GM20431 (cell line): ENCODE measurements around the gene ACTRT2.

Experiments
- in situ Hi-C: fragments of 300-500 bp; cut with MseI, MboI; formaldehyde crosslinking; loops from one replicate; pipeline ENCODE4 v1.15.0; 2020; ENCODE audit warnings: low sequenced_read_pairs; ENCODE audit not compliant: unreplicated experiment

Gene ACTRT2

GRCh38 chr1:3049905-3050304, 28.6 kb downstream of the ACTRT2 start:
- in situ Hi-C loops: no loop called here

- in situ Hi-C loops: no loop called here
Observed at GRCh38 chr1:3050603-3051002, 29.3 kb downstream of the ACTRT2 start.

- in situ Hi-C loops: no loop called here
Observed at GRCh38 chr1:3051270-3052268, 30.3 kb downstream of the ACTRT2 start.

- in situ Hi-C loops: no loop called here
Observed at GRCh38 chr1:3052501-3052900, 31.2 kb downstream of the ACTRT2 start.

GRCh38 chr1:3053366-3053980, 32.2 kb downstream of the ACTRT2 start:
- in situ Hi-C loops: no loop called here

- in situ Hi-C loops: no loop called here
Observed at GRCh38 chr1:3053986-3054385, 32.7 kb downstream of the ACTRT2 start.

- in situ Hi-C loops: no loop called here
Observed at GRCh38 chr1:3054474-3054873, 33.2 kb downstream of the ACTRT2 start.

- in situ Hi-C loops: no loop called here
Observed at GRCh38 chr1:3055051-3055450, 33.8 kb downstream of the ACTRT2 start.

- in situ Hi-C loops: no loop called here
Observed at GRCh38 chr1:3056641-3057040, 35.4 kb downstream of the ACTRT2 start.

GRCh38 chr1:3058263-3059030, 37.2 kb downstream of the ACTRT2 start:
- in situ Hi-C loops: no loop called here

- in situ Hi-C loops: no loop called here
Observed at GRCh38 chr1:3060127-3060526, 38.9 kb downstream of the ACTRT2 start.

- in situ Hi-C loops: no loop called here
Observed at GRCh38 chr1:3060601-3061551, 39.6 kb downstream of the ACTRT2 start.

GRCh38 chr1:3061566-3061965, 40.3 kb downstream of the ACTRT2 start:
- in situ Hi-C loops: no loop called here

- in situ Hi-C loops: no loop called here
Observed at GRCh38 chr1:3061981-3062615, 40.8 kb downstream of the ACTRT2 start.

- in situ Hi-C loops: no loop called here
Observed at GRCh38 chr1:3062616-3063378, 41.5 kb downstream of the ACTRT2 start.

GRCh38 chr1:3063379-3064295, 42.4 kb downstream of the ACTRT2 start:
- in situ Hi-C loops: no loop called here

GRCh38 chr1:3064296-3064850, 43.1 kb downstream of the ACTRT2 start:
- in situ Hi-C loops: no loop called here
